GM21367 (cell line): ENCODE measurements around the gene HNRNPR.
A peak's percentile ranks its signal among the peaks of the same experiment; 100 is the strongest.
"Not testable (repeated sequence)": the region's sequence is repeated elsewhere in the genome, so short reads cannot be mapped to it uniquely, and the experiment has no call there.

Experiments
- ATAC-seq: cut with Tn5 transposase; IDR thresholded peaks from one replicate; pipeline ENCODE4 v1.9.1; 2021; ENCODE audit not compliant: unreplicated experiment

HNRNPR gene

DNA sequence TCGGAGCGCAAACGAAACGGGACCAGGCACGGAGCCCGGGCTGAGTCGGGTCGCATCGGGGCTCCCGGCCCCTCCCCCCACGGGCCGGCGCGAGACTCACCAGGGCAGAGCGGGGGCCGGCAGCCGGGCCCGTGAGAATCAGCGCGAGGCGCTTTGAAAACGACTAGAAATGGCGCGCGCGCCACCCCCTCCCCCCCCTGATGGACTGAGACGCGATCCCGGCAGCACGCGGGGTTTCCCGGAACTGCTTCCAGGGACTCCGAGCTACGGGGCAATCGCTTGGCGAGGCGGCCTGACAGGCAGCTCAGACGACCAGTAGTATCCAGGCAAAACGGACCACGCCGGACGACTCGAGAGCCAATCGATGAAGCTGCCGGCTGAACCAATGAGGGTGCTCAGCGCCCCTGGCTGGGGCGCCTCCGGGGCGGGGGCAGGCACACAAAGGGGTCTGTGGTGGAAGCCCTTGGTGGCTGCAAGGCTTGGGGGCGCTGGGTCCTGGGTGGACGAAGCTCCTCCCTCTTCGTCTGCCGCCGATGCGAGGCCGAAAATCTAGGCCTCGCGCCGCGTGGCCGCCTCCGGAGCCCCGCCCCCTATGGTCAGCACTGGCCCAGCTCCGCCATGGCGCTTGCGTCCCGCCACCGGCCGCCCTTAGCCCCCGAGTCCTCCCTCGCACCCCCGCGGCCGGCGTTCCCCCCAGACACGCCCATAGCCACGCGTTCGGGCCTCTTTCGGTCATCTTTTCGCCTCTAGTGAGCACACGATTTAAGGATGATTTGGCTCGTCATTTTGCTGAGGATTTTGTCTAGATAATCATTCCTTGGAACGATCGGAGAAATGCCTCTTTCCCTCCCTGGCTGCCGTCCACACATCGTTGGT is at the start of gene HNRNPR:
HNRNPR (minus strand) TSS at position 174 of the 876 bp plus-strand sequence. CDS start 3,276 bp downstream, outside the sequence.
- peak; percentile 90 for ATAC-seq

DNA sequence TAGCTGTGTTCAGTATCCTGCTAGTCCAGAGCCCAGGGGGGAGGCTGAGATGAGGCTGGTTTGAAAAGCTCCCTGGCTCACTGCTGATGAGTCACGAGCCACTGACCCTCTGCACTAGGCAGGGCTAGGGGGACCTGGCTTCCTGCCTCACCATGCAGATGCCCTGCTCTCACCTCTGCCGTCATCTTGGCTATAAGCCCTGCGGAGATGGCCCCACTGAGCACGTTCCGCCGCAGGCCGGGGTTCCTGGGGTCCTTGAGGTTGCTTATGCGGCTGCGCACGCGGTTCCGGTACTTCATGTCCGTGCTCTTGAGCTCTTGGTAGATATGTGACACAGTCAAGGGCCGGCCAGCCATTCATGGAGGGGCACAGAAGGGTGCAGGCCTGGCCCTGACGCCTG is 49.6 kb upstream of the HNRNPR start:
- ATAC-seq = no peak

GRCh38 chr1:23392125-23392855 is 48.2 kb upstream of the HNRNPR start:
- no peak for ATAC-seq

DNA sequence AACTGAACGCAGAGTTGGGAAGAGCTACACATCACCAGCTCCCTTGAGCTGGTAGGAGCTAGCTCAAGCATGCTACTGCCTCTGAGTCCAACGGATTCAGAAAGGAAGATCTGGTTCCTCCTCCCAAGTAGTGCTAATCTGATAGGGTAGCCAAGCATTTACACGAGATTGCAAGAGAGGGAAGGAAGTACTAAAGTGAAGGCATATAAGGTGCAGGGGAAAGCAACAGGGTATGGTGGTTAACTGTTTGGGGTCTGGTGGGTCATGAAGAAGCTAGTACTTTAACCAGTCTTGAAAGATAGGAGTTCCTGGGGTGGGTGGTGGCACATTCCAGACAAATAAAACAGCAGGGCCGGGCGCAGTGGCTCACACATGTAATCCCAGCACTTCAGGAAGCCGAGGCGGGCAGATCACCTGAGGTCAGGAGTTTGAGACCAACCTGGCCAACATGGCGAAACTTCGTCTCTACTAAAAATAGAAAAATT is 45.8 kb upstream of the HNRNPR start:
- no peak for ATAC-seq

- no peak for ATAC-seq
Measured at GRCh38 chr1:23387494-23387893, 43.4 kb upstream of the HNRNPR start.

GRCh38 chr1:23385119-23385621 is 41.1 kb upstream of the HNRNPR start:
- no peak for ATAC-seq

GRCh38 chr1:23384312-23385058 is 40.4 kb upstream of the HNRNPR start:
- ATAC-seq = no peak

DNA sequence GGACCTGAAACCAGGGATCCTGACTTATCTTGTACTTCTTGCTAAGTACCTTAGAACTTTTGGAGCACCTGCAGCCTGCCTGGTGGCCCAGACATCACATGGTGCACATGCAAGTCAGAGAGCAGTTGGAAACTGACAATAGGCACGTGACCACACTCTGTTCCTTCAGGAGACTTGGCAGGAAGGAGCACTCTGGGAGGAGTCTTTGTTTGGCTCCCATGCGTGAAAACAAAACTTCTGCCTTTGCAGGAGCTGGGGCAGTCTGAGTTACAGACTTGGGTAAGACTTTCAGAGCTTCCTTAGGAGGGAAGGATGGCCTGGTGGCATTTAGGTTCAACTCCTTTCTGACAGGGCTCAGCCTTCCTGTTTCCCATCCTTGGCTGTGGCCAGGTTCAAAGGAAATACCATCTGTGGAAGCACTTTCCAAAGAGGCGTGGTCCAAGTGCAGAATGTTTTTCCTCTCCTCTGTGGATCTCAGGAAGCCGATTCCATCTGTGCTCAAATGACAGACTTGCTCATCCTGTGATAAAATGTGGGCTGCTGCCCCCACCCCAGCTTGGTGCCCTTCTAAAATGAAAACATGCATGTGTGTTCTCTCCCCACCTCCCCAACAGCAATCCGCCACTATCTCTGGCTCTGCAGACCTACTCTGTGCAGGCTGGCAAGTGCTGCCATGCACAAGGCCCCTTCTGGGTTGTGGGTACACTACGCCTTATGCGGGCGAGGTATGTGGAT is 39.7 kb upstream of the HNRNPR start:
- no peak for ATAC-seq

DNA sequence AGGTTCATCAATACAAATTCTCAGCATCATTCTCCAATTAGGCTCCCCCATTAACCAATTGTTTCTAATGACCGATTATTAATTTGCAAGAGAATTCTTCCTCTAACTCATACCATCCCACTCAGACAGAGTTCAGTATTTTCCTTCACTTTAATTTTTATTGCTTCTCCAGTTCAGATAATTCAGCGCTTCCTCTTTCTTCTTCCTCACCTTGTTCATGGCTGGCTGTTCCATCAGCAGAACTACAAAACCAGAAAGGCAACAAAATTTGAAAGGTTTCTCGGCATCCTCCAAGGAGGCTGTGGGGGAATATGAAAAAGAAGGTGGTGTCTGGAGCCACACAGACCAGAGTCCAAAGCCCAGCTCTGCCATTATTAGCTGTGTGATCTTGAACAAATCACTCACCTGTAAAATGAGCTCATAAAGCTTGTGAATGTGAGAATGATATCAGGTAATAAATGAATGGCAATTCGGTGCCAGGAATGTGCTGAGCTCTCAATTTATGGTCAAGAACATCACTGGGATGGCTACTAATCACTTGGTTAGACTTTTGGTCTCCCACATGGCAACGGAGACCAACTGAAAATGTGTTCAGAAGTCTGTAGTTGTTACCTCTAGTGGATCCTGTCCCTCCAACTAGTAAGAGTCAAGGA is 37.3 kb upstream of the HNRNPR start:
- ATAC-seq = no peak

GRCh38 chr1:23380719-23381118 is 36.6 kb upstream of the HNRNPR start:
- no peak for ATAC-seq

- not testable (repeated sequence) for ATAC-seq
Measured at GRCh38 chr1:23380236-23380635, 36.2 kb upstream of the HNRNPR start.

DNA sequence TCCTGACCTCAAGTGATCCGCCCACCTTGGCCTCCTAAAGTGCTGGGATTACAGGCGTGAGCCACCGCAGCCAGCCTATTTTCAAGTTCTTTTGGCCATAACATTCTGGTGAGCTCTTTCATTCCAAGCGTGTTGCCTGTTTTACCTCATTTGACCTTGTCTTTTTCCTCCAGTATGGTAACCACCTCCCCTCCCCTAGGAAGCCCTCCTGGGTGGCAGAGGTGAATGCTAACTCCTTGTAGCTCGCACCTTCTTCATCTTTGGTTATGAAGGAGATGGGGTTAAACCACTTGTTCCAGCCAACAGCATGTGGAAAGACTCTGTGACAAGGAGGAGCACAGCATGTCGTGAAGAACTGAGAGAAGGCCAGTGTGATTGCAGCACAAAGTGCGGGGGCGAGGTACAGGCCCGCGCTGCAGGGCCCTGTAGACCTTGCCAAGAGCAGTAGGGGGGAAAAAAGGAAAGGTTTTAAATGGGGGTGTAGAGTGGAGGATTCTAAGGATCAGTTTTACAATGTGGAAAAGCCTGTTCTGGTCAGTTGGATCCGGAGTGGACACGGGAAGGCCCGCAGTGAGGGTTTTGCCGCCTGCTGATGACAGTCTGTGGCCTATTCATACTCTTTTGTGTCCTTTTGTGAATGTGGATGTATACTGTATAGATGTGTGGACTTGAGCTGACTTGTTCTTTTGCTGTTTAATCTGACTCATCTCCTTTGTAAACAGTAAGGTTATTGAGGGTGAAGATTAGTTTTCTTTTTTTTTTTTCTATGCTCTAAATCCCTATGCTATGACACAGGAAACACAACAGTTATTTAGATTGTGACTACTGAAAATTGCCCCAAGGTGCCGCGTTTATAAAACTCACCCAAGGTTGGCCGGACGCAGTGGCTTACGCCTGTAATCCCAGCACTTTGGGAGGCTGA is 33.1 kb upstream of the HNRNPR start:
- no peak for ATAC-seq

- ATAC-seq = not testable (repeated sequence)
Measured at GRCh38 chr1:23374079-23374735, 30.1 kb upstream of the HNRNPR start.

GRCh38 chr1:23371987-23372880 is 28.1 kb upstream of the HNRNPR start:
- ATAC-seq = no peak

GRCh38 chr1:23370709-23371584 is 26.9 kb upstream of the HNRNPR start:
- ATAC-seq = no peak

DNA sequence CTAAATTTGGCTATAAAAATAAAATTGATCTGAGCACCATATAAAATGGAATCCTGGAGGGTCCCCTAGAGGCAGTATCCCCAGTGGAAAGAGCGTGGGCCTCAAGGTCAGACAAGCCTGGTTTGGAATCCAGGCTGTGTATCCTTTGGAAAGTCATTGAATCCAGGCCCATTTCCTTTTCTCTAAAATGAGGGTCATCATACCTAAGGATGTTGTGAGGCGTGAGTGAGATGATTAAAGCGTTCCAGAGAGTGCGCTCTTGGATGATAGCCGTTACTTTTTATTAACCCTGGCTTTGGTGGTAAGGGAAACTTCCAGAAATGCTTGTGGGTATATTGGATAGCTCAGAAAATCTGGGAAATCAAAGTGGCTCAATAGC is 26.2 kb upstream of the HNRNPR start:
- no peak for ATAC-seq
